GM18520 (cell line): Measurements from ENCODE around the gene SLCO2A1.

ENCODE experiments used
- ATAC-seq: cut with Tn5 transposase; IDR thresholded peaks from one replicate; pipeline ENCODE4 v1.9.1; 2021; ENCODE audit not compliant: unreplicated experiment

SLCO2A1 gene

GRCh38 chr3:134035836-134036235 lies 6.1 kb upstream of the SLCO2A1 start:
- ATAC-seq = no peak

- no peak for ATAC-seq
These were observed 4.5 kb upstream of the SLCO2A1 start for GRCh38 chr3:134034005-134034785.

GRCh38 chr3:134033315-134033996 lies 3.7 kb upstream of the SLCO2A1 start:
- no peak for ATAC-seq

- ATAC-seq = no peak
These were observed 1.7 kb upstream of the SLCO2A1 start for GRCh38 chr3:134031348-134031915.

GRCh38 chr3:134030379-134031347 lies 938 bp upstream of the SLCO2A1 start:
- ATAC-seq = no peak

- ATAC-seq = no peak
These were observed 430 bp downstream of the SLCO2A1 start for GRCh38 chr3:134029256-134029733.

- no peak for ATAC-seq
These were observed 1.1 kb downstream of the SLCO2A1 start for GRCh38 chr3:134028486-134029255.

GRCh38 chr3:134027631-134028030 lies 2.1 kb downstream of the SLCO2A1 start:
- no peak for ATAC-seq

DNA sequence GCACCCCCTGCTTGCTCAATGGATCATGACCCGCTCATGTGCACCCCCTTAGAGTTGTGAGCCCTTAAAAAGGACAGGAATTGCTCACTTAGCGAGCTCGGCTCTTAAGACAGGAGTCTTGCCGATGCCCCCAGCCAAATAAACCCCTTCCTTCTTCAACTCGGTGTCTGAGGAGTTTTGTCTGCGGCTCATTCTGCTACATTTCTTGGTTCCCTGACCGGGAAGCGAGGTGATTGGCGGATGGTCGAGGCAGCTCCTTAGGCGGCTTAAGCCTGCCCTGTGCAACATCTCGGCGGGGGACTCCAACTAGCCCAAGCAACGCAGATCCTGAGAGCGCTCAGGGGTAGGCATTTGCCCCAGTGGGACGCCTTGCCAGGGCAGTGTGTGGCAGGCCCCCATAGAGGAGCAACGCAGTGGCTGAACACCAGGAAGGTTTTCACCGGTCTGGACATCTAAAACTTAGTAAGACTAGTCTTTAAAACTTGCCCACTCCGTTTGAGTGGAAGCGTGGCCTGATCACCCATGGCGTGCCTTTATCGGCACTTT lies 9.5 kb downstream of the SLCO2A1 start:
- ATAC-seq = no peak

GRCh38 chr3:134018850-134019249 lies 10.9 kb downstream of the SLCO2A1 start:
- no peak for ATAC-seq

- ATAC-seq = no peak
These were observed 11.3 kb downstream of the SLCO2A1 start for GRCh38 chr3:134018406-134018805.

DNA sequence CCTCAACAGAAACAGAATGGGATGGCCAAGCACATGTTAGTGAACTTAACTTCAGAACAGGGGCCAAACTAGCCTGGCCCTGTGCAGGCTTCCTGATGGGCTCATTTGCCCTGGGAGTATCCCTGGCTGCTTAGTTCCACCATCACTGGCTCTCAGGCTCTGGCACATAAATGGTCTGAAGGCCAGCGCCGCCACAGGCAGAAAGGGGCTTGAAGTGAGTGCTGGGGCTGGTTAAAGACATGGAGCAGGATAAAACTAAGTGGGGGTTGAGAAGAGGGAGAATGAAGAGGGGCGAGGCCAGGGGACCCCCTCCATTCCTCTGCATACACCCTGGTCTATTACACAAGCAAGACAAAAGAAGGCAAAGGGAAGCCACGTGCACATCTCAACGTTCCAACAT lies 12.2 kb downstream of the SLCO2A1 start:
- ATAC-seq = no peak

DNA sequence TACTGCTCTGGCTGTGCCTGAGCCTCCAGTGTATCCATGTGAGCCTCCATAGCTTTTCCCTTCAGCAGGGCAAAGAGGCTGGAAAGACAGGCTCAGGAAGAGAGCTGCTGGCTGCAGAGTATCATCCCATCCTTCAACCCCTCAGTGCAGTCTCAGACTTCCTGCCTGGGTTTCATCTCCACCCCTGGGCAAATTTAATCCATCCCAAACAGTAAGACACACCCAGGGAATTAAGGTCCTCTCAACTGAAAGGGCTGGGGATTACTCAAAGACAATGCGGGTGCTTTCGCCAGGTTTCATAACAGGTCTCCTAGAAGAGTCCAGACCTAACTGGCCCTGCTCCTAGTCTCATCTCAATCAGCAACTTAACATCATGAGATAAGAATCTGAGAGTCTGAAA lies 15.5 kb downstream of the SLCO2A1 start:
- ATAC-seq = no peak

- ATAC-seq = no peak
These were observed 16.4 kb downstream of the SLCO2A1 start for GRCh38 chr3:134013280-134013679.

GRCh38 chr3:134009345-134010000 lies 20.3 kb downstream of the SLCO2A1 start:
- ATAC-seq = no peak

- ATAC-seq = no peak
These were observed 21.0 kb downstream of the SLCO2A1 start for GRCh38 chr3:134008630-134009156.

- ATAC-seq = no peak
These were observed 21.9 kb downstream of the SLCO2A1 start for GRCh38 chr3:134007819-134008218.

DNA sequence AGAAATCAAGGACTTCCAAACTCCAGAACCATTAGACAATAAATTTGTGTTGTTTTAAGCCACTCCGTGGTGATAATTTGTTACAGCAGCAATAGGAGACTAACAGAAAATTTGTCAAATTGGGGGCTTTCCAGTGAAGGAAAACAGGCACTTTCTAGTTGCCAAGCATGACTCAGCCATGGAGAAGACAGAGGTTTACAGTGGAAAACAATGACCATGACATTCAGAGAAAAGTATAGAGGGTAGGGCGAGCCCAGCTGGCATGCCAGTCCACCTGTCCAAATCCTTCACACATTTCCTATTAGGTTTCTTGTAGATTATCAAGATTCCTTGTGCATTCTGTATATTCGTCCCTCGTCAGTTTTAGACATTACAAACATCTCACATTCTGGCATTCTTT lies 24.9 kb downstream of the SLCO2A1 start:
- no peak for ATAC-seq

GRCh38 chr3:134003066-134003465 lies 26.7 kb downstream of the SLCO2A1 start:
- ATAC-seq = no peak
